Stimulated activated CD4-positive, alpha-beta T cell treated with anti-CD3 and anti-CD28 coated beads, Interleukin-1b, Interleukin-23, amount 100 ng/mL, for 48 hours (primary cell): ENCODE measurements around the gene PRKCE.

ENCODE experiments used
- DNase-seq: peaks from one replicate; pipeline ENCODE4 v3.0.0-alpha.2; 2020

The PRKCE gene

GRCh38 chr2:46101557-46102220 lies 450.2 kb downstream of the PRKCE start:
- no peak for DNase-seq

GRCh38 chr2:46106690-46107089 lies 455.2 kb downstream of the PRKCE start:
- DNase-seq: no peak

GRCh38 chr2:46114996-46115395 lies 463.5 kb downstream of the PRKCE start:
- DNase-seq: no peak

- DNase-seq: no peak
Observed at GRCh38 chr2:46116150-46116549, 464.7 kb downstream of the PRKCE start.

GRCh38 chr2:46116553-46116991 lies 465.1 kb downstream of the PRKCE start:
- DNase-seq: no peak

- no peak for DNase-seq
Observed at GRCh38 chr2:46117379-46117778, 465.9 kb downstream of the PRKCE start.

GRCh38 chr2:46117994-46118393 lies 466.5 kb downstream of the PRKCE start:
- DNase-seq: no peak

GRCh38 chr2:46118656-46119371 lies 467.3 kb downstream of the PRKCE start:
- no peak for DNase-seq

- no peak for DNase-seq
Observed at GRCh38 chr2:46119453-46119852, 468.0 kb downstream of the PRKCE start.

GRCh38 chr2:46120792-46121555 lies 469.5 kb downstream of the PRKCE start:
- DNase-seq: no peak

GRCh38 chr2:46122318-46122976 lies 471.0 kb downstream of the PRKCE start:
- DNase-seq: no peak

GRCh38 chr2:46123013-46123412 lies 471.5 kb downstream of the PRKCE start:
- no peak for DNase-seq

- DNase-seq: no peak
Observed at GRCh38 chr2:46125798-46126197, 474.3 kb downstream of the PRKCE start.

GRCh38 chr2:46126571-46126970 lies 475.1 kb downstream of the PRKCE start:
- DNase-seq: no peak

- no peak for DNase-seq
Observed at GRCh38 chr2:46127176-46127575, 475.7 kb downstream of the PRKCE start.

- DNase-seq: no peak
Observed at GRCh38 chr2:46130511-46130910, 479.0 kb downstream of the PRKCE start.

- DNase-seq: no peak
Observed at GRCh38 chr2:46132996-46133395, 481.5 kb downstream of the PRKCE start.

GRCh38 chr2:46134531-46135227 lies 483.2 kb downstream of the PRKCE start:
- DNase-seq: no peak

GRCh38 chr2:46135228-46135855 lies 483.9 kb downstream of the PRKCE start:
- no peak for DNase-seq

- no peak for DNase-seq
Observed at GRCh38 chr2:46135958-46136357, 484.5 kb downstream of the PRKCE start.

- DNase-seq: no peak
Observed at GRCh38 chr2:46136481-46136880, 485.0 kb downstream of the PRKCE start.

- DNase-seq: no peak
Observed at GRCh38 chr2:46136953-46137352, 485.5 kb downstream of the PRKCE start.
